GM23338 (cell line): ENCODE data around the gene USP43. TPM values are rescaled to one million over a fixed set of nuclear protein-coding genes. Genes with fewer than 3 reads are reported as not detected.

Experiments used
- ATAC-seq: fragments of 200-7000 bp; cut with Tn5 transposase; 3 replicates; pipeline ENCODE4 v1.9.1; 2020
- DNase-seq: peaks from one replicate; pipeline ENCODE4 v3.0.0-alpha.2; 2015; ENCODE audit warnings: low spot score
- H2AFZ ChIP-seq: fragments of 200-600 bp; sonication (generic); 2 replicates; pipeline ENCODE4 v1.8.0; 2016; ENCODE audit warnings: antibody characterized with exemption, mild to moderate bottlenecking, moderate library complexity
- H3F3A ChIP-seq: fragments of 200-600 bp; sonication (generic); replicated peaks from 2 replicates; pipeline ENCODE4 v1.8.0; 2017; ENCODE audit warnings: antibody characterized with exemption, mixed run types, low read depth
- H3K27ac ChIP-seq: fragments of 200-600 bp; sonication (generic); 2 replicates; pipeline ENCODE4 v1.6.1; 2016; ENCODE audit warnings: low read depth
- H3K27me3 ChIP-seq: fragments of 200-600 bp; sonication (generic); 2 replicates; pipeline ENCODE4 v1.8.0; 2016; ENCODE audit warnings: mild to moderate bottlenecking, mixed run types, moderate library complexity; ENCODE audit not compliant: insufficient read depth
- H3K36me3 ChIP-seq: fragments of 200-600 bp; sonication (generic); 2 replicates; pipeline ENCODE4 v1.8.0; 2016; ENCODE audit warnings: mild to moderate bottlenecking; ENCODE audit not compliant: insufficient read depth
- H3K4me1 ChIP-seq: fragments of 200-600 bp; sonication (generic); 2 replicates; pipeline ENCODE4 v1.8.0; 2016; ENCODE audit warnings: mild to moderate bottlenecking, moderate library complexity; ENCODE audit not compliant: insufficient read depth
- H3K4me2 ChIP-seq: fragments of 200-600 bp; sonication (generic); 2 replicates; pipeline ENCODE4 v1.7.1; 2017; ENCODE audit warnings: mixed run types
- H3K4me3 ChIP-seq: fragments of 200-600 bp; sonication (generic); 2 replicates; pipeline ENCODE4 v1.6.1; 2016; ENCODE audit warnings: mixed run types
- H3K79me2 ChIP-seq: fragments of 200-600 bp; sonication (generic); replicated peaks from 2 replicates; pipeline ENCODE4 v1.8.0; 2017; ENCODE audit warnings: mild to moderate bottlenecking; ENCODE audit not compliant: insufficient read depth
- H3K9me2 ChIP-seq: fragments of 200-600 bp; sonication (generic); 2 replicates; pipeline ENCODE4 v1.8.0; 2017; ENCODE audit not compliant: insufficient read depth
- H4K20me1 ChIP-seq: fragments of 200-600 bp; sonication (generic); replicated peaks from 2 replicates; pipeline ENCODE4 v1.8.0; 2017; ENCODE audit warnings: mild to moderate bottlenecking; ENCODE audit not compliant: insufficient read depth
- H3K27ac Mint-ChIP-seq: 2 replicates; pipeline ENCODE4 v1.8.0; 2020; ENCODE audit warnings: inconsistent platforms, mild to moderate bottlenecking, moderate library complexity, mixed read lengths
- H3K27me3 Mint-ChIP-seq: 3 replicates; pipeline ENCODE4 v1.8.0; 2022; ENCODE audit warnings: low read depth, mild to moderate bottlenecking, moderate library complexity, mixed read lengths, inconsistent platforms; ENCODE audit not compliant: insufficient read depth, poor library complexity
- H3K36me3 Mint-ChIP-seq: 3 replicates; pipeline ENCODE4 v1.8.0; 2021; ENCODE audit warnings: low read depth, mild to moderate bottlenecking, inconsistent platforms, moderate library complexity, mixed read lengths
- H3K4me1 Mint-ChIP-seq: 3 replicates; pipeline ENCODE4 v1.8.0; 2020; ENCODE audit warnings: mild to moderate bottlenecking, inconsistent platforms, mixed read lengths
- H3K4me3 Mint-ChIP-seq: 3 replicates; pipeline ENCODE4 v1.8.0; 2021; ENCODE audit warnings: moderate library complexity, mild to moderate bottlenecking, inconsistent platforms, mixed read lengths
- H3K9me3 Mint-ChIP-seq: 3 replicates; pipeline ENCODE4 v1.8.0; 2020; ENCODE audit warnings: moderate library complexity, mild to moderate bottlenecking, inconsistent platforms, mixed read lengths
- CTCF ChIP-seq, 2 experiments: fragments of 200-600 bp in 1 of 2; sonication (generic) in 1 of 2; conservative IDR thresholded peaks; 2 replicates each; pipeline versions ENCODE4 v1.5.1 to v1.6.1; 2016 to 2017; ENCODE audit warnings: antibody characterized with exemption in 2 of 2, low read depth in 2 of 2, mild to moderate bottlenecking in 2 of 2, moderate library complexity in 1 of 2
- ETS1 ChIP-seq: IDR thresholded peaks from 2 replicates; pipeline ENCODE4 v1.6.1; 2016; ENCODE audit warnings: antibody characterized with exemption
- EZH2phosphoT487 ChIP-seq: fragments of 200-600 bp; sonication (generic); IDR thresholded peaks from one replicate; pipeline ENCODE4 v1.8.1; 2018; ENCODE audit warnings: antibody characterized with exemption; ENCODE audit not compliant: unreplicated experiment
- JUNB ChIP-seq: IDR thresholded peaks from one replicate; pipeline ENCODE4 v1.6.1; 2016; ENCODE audit warnings: antibody characterized with exemption; ENCODE audit not compliant: unreplicated experiment
- NANOG ChIP-seq: IDR thresholded peaks from 2 replicates; pipeline ENCODE4 v1.6.1; 2016; ENCODE audit warnings: antibody characterized with exemption, borderline replicate concordance
- POLR2AphosphoS5 ChIP-seq: IDR thresholded peaks from 2 replicates; pipeline ENCODE4 v1.6.1; 2016; ENCODE audit warnings: antibody characterized with exemption, low read depth
- REST ChIP-seq: IDR thresholded peaks from one replicate; pipeline ENCODE4 v1.6.1; 2018; ENCODE audit warnings: antibody characterized with exemption; ENCODE audit not compliant: unreplicated experiment
- STAT1 ChIP-seq: IDR thresholded peaks from one replicate; pipeline ENCODE4 v1.6.1; 2016; ENCODE audit warnings: antibody characterized with exemption; ENCODE audit not compliant: unreplicated experiment
- ZNF114 ChIP-seq: fragments of 250-450 bp; sonication (Bioruptor Pico); IDR thresholded peaks from 2 replicates; pipeline ENCODE4 v1.5.0; 2020; ENCODE audit warnings: mild to moderate bottlenecking, moderate library complexity
- ZNF331 ChIP-seq: fragments of 250-450 bp; sonication (Bioruptor Pico); IDR thresholded peaks from 2 replicates; pipeline ENCODE4 v1.5.0; 2020; ENCODE audit warnings: low read depth, mild to moderate bottlenecking, moderate library complexity
- polyA plus RNA-seq: library from polyadenylated mRNA; unstranded; fragments of >200 nt; fragmentation: Nextera tagmentation; extraction: Ambion mirVana; gene quantifications from 2 replicates; pipeline ENCODE4 v1.2.1, GENCODE V29; 2016
- total RNA-seq: library from RNA; depleted of rRNA; stranded (reverse); fragments of >200 nt; shearing (Covaris generic); gene quantifications from 2 replicates; pipeline ENCODE4 v1.2.3, GENCODE V29; 2014

The USP43 gene
- total and polyA plus RNA-seq, 2 experiments from 2014 or later, result 5.7 to 12.5 TPM

- TF ChIP-seq POLR2AphosphoS5 (no peak), JUNB (no peak), EZH2phosphoT487 (no peak), CTCF (conservative IDR thresholded peaks at IDR 0.05; ENCODE audit: low read depth in 2 of 2) (no peak), REST (no peak), ZNF114 (CRISPR knock-in tag) (no peak), STAT1 (no peak), ZNF331 (no peak)
- H3K9me3 Mint-ChIP-seq, result peaks cover 5% of the 10 kb centered on the region; the same call in 2 of the 3 replicates
- H3K27ac Mint-ChIP-seq, result no peak overlapping the region
- no peak overlapping the region for H3K4me2 ChIP-seq
- H3K27ac ChIP-seq, result no peak overlapping the region
- H3K36me3 Mint-ChIP-seq, result peaks cover 25% of the 10 kb centered on the region
- H3K4me3 Mint-ChIP-seq, result no peak overlapping the region
- H3K4me1 Mint-ChIP-seq, result no peaks in the 10 kb centered on the region
- H3K4me1 ChIP-seq, result no peaks in the 10 kb centered on the region
- no peaks in the 10 kb centered on the region for H3F3A ChIP-seq
- peaks cover 5% of the 10 kb centered on the region for H3K27me3 Mint-ChIP-seq
- ATAC-seq (no peak), DNase-seq (no peak)
- no peak overlapping the region for H3K4me3 ChIP-seq
- H3K27me3 ChIP-seq, result no peaks in the 10 kb centered on the region
- H3K9me2 ChIP-seq, result no peaks in the 10 kb centered on the region
- no peaks in the 10 kb centered on the region; the same call in 1 of the 2 replicates for H4K20me1 ChIP-seq
- H2AFZ ChIP-seq, result no peak overlapping the region
- no peaks in the 10 kb centered on the region for H3K79me2 ChIP-seq
- peaks cover 8% of the 10 kb centered on the region; the same call in 1 of the 2 replicates for H3K36me3 ChIP-seq
Observed at GRCh38 chr17:9715503-9716016, 70.2 kb downstream of the USP43 start.

GRCh38 chr17:9725575-9725974 is 80.3 kb downstream of the USP43 start:
- Histone ChIP-seq H2AFZ (no peak overlapping the region), H4K20me1 (no peaks in the 10 kb centered on the region), H3K79me2 (no peaks in the 10 kb centered on the region), H3K4me3 (no peak overlapping the region), H3K4me2 (no peak overlapping the region), H3K4me1 (no peaks in the 10 kb centered on the region), H3K27me3 (no peaks in the 10 kb centered on the region), H3F3A (no peaks in the 10 kb centered on the region), H3K36me3 (no peaks in the 10 kb centered on the region), H3K27ac (no peak overlapping the region), H3K9me2 (no peaks in the 10 kb centered on the region)
- no peak for DNase-seq
- Mint-ChIP-seq H3K4me3 (no peak overlapping the region), H3K9me3 (no peaks in the 10 kb centered on the region), H3K4me1 (0 out of 3 replicates have a peak, but pooled peaks cover 3% of the 10 kb centered on the region), H3K36me3 (peaks cover 5% of the 10 kb centered on the region; the same call in 1 of the 3 replicates), H3K27me3 (peaks cover 2% of the 10 kb centered on the region), H3K27ac (no peak overlapping the region)
- no peak for ATAC-seq
- TF ChIP-seq ETS1 (no peak), ZNF331 (no peak), NANOG (no peak)
